Embryonic facial prominence (tissue), 1 donor: ENCODE measurements around the gene SH3BGRL3.

Source experiments
- DNase-seq: peaks from one replicate; pipeline ENCODE4 v3.0.0-alpha.2; 2016; ENCODE audit errors: extremely low spot score

Gene SH3BGRL3

GRCh38 chr1:26277719-26278118 lies 2.2 kb upstream of the SH3BGRL3 start:
- no peak for DNase-seq

- no peak for DNase-seq
These were observed 1.6 kb upstream of the SH3BGRL3 start for GRCh38 chr1:26278303-26278702.

DNA sequence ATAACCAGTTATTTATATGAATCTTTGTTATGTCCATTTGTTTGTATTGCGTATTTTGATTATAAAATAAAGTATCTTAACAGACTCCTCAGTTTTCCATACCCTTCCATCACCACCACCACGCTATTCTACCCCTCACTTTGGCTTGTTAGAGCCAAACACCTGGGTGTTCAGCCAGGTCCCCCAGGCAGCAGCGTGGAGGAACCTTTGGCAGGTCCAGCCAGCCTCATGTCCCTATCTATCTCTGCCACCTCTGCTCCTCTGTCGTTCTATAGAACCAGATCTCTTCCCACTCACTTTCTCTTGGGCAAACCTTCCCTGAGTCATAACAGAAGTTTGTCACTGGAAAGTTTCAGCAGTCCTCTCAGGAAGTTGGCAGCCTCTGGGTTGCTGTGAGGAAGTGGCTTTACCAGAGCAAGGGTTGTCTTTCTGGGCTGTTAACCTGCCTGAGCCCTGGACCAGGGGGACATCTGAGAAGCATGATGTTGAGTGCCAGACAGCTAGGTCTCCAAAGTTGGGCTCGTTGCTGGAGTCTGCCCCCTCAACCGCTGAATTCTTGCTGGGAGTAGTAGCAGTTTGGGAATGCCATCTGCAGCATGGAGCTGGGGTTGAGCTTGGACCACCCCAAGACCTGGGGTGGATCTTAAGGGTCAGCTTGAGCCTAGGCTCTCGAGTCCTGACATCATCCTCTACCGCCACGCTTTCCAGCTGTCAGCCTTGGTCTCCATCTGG lies 996 bp upstream of the SH3BGRL3 start:
- no peak for DNase-seq

- no peak for DNase-seq
These were observed 602 bp downstream of the SH3BGRL3 start for GRCh38 chr1:26280333-26281042.

GRCh38 chr1:26281091-26281958 lies 1.4 kb downstream of the SH3BGRL3 start:
- no peak for DNase-seq

DNA sequence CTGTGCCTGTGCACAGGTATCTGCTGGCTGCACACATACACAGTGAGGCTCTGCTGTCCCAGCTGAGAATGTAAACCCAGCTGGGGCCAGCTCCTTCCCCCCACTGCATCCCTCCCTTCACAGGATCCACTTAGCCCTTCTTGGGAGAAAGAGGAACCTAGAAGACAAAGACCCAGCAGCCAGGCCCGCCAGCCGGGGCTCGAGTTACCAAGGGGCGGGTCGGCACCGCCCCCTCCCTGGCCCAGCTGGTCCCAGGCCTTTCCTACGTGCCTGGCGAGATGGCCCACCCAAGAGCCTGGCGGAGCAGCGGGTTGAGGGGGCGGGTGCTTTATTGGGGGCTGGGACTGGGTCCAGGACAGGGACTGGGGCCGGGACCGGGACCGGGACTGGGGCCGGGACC lies 2.1 kb downstream of the SH3BGRL3 start:
- no peak for DNase-seq

DNA sequence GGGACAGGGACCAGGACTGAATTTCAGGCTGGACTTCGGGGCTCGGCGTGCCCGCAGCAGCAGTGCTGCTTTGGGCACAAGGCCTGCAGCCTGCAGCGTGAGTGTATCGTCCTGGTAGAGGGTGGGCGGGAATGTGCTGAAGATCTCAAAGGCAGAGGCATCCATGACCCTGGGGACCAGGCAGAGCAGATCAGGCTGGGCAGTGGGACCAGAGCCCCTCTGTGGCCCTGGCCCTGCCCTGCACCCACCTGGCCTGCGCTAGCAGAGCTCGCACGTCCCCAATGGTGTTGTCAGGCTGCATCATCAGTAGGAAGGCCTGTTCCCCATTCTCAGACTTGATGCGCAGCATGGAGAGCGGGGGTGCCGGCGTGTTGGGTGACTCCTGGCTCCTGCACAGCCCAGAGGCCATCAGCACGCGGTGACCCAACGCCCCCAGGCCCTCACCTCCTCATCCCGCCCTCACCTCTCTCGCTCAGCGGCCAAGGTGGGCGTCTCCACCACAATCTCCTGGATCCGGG lies 2.6 kb downstream of the SH3BGRL3 start:
- DNase-seq, result no peak

GRCh38 chr1:26283279-26283853 lies 3.5 kb downstream of the SH3BGRL3 start:
- no peak for DNase-seq

DNA sequence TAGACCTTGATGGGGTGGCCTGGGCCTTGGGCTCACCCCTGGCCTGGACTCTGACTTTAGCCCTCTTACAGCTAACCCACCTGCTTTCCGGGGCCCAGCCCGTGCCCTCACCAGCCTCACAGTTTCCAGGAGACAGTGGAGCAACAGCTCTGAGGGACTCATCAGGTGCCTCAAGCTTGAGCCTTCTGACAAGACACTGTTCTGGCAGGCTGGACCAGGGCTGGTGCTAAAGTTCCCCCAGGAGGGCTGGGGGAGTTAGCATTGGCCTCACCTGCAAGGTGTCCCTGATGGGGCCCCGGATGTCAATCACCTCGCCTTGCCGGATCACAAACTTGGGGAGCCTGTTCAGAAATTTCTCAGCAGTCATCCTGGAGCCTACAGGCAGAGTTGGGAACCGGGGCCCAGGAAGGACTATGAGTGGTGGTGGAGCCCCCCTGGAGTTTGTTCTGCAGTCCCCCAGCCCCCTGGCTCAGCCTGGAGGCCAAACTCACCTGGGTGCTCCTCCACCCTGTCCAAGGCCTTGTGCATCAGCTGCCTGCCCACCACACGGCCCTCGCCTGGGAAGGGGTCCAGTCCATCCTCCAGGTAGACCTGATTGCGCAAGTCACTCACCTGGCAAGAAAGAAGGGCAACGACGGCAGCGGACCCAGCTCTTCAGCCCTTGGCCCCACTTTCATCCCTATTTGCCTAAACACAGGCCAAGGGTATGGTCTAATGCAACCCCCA lies 4.1 kb downstream of the SH3BGRL3 start:
- no peak for DNase-seq

DNA sequence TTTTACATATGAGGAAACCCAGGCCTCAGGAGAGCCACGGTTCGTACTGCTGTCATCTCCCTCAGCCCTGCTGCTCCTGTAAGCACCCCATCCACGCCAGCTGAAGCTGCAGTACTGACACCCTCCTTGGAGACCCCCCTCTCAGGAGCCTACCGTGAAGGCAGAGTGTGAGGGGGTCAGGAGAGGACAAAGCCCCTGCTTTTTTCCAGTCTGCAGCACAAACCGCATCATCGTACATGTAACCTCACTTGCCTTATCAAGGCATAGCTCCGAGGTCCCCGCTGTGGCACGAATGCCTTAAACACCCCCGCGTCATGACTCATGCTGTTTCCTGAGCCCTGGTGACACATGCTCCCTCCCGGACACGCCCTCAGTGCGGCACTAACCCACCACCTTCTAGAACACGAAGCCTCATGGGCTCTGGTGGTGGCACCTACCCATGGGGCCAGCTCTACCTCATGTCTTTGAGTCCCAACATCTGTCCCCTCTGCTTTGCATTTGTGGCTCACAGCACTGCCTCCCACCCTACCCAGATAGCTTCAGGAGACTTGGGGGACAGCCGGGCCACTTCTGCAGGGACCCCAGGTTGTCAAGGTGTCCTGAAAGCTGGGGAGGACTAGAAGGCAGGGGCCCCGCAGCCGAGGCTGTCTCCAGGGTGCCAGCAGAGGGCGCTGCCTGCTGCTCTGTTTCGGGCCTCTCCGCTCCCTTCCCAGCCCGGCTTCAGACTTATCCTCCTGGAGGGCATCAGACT lies 4.9 kb downstream of the SH3BGRL3 start:
- no peak for DNase-seq

DNA sequence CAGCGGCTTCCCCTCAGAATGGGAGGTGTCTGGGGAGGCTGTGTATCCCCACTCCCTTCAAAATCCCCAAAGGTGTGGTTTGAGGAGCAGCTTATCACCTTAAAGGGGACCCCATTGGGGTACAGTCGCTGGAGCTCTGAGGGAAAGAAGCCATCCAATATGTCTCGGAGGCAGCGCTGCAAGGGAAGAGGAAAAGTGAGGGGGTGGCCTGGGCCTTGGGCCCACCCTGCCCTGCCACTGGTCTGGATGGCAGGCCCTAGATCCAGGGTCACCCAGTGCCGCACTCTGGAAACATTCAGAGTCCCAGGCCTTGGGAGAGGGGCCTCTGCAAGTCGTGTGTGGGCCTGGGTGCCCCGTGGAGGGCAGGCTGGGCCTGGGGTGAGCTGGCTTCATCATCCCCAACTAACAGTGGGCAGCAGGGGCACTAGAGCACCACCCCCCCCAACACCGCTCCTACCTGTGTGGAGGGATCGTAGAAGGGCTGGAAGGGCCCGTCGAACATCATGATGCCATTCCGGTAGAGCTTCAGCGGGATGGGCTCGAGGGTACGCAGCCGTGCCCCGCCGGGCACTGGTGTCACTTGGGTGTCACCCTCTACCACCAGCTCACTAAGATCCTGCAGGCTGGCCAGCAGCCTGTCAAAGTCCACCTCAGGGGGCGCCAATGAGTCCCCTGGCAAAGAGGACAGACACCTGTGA lies 5.6 kb downstream of the SH3BGRL3 start:
- no peak for DNase-seq

GRCh38 chr1:26286064-26286416 lies 6.2 kb downstream of the SH3BGRL3 start:
- DNase-seq, result no peak

- DNase-seq, result no peak
These were observed 7.3 kb downstream of the SH3BGRL3 start for GRCh38 chr1:26287033-26287711.

DNA sequence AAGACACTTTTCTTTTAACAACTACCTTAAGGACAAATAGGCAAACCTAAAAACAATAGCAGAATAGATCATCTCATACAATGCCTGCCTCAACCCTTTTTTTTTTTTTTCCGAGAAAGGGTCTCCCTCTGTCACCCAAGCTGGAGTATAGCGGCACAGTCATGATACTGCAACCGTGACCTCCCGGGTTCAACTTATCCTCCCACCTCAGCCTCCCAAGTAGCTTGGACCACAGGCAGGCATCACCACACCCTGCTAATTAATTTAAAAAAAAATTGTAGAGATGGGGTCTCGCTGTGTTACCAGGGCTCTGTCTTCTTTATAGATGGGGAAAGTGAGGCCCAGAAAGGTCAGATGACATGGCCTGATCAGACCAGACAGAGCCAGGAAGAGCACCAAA lies 7.9 kb downstream of the SH3BGRL3 start:
- no peak for DNase-seq

GRCh38 chr1:26288311-26288941 lies 8.5 kb downstream of the SH3BGRL3 start:
- DNase-seq, result no peak

GRCh38 chr1:26289158-26290059 lies 9.5 kb downstream of the SH3BGRL3 start:
- no peak for DNase-seq

DNA sequence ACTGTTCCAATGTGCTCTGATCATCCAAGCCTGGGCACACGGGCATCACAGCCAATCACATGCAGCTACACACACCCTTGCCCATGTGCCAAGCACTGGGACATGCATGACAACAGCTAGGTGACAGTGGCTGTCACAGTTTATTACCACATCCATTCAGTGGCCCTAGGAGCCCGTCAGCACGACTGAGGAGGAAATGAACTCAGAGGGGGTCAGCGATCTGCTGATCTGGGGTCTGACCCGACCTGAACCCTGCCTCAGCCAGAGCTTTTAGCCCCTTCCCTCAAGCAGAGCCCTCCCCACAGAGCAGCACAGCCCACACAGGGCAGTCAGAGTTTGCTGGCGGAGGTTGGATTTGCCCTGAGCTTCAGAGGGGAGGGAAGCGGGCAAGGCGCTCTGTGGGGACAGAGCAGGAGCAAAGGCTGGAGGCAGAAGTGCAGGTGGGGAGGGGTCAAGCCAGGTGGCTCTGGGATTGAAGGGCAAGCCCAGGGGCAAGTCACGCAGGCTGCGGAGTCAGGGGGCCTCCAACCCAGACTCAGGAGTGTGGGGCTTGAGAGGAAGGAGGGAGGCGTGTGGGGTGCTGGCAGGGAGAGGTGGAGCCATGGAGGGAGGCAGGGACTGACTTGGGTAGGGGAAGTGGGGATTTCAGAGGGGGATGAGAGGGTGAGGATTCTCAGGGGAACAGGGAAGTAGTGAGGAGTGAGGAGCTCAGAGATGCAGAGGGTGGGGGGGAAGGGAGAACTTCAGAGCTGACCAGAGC lies 10.4 kb downstream of the SH3BGRL3 start:
- no peak for DNase-seq
